ENCODE measurements around the gene FOXP1.
A peak's percentile ranks its signal among the peaks of the same experiment; 100 is the strongest.

The FOXP1 gene

DNA sequence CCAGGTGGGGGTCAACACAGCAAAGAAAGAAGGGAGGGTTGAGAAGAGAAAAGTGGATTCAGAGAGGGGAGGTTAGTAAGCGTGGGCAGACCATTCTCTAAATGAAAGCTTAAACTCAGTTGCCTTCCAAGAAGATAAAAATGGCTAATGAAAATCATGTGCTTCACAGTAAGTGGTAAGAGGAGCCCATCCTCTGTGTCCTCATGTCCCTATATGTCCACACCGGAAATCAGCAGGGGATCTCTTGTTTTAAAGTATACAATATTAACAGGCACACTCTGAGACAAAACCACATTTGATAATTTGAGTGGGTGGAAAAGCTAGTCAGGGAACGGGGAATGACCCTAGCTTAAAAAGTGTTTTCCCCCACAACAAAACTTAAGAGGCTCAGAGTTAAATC, 4.4 kb upstream of the FOXP1 start:
- no peak for DNase-seq

DNA sequence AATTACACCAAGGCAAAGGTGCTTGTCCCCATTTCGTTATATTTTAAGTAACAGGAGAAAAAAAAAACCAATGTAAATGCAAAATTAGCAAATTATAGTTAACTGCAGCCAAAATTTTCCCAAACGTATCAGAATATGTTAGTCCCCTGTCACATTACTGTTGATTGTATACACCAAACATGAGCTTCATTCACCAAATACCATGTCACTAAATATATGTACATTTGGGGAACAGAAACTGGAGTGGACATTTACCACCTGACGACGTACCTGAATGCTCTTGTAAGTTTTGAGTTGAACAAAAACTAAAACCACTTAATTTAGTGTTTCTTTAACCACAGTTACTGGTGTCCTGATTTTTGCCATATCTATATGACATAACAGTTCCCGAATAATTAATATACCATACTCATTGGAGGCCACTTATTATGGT, 3.3 kb upstream of the FOXP1 start:
- DNase-seq = no peak

- DNase-seq = peak in 1 of 58 donors; percentile 54
Observed at GRCh38 chr3:71585887-71586809, 2.6 kb upstream of the FOXP1 start.

DNA sequence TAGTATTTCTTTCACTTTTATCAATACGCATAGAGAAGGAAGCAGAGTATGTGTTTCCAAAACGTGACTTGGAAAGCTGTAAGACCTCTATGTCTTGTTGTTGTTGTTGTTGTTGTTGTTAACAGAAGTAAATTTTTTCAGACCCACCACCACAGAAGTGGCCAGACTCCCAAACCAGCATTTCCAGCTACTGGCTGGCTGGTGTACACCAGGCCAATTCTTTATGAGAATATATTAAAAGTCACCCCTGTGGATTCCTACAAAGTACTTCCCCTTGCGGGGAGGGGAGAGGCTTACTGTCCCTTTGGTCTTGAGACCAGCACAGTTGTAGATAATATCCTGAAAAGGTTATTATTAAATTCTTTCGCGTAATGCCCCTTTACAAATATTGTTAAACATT, 1.6 kb upstream of the FOXP1 start:
- peak in 3 of 58 donors; percentile 4 to 11 (median 8) for DNase-seq

DNA sequence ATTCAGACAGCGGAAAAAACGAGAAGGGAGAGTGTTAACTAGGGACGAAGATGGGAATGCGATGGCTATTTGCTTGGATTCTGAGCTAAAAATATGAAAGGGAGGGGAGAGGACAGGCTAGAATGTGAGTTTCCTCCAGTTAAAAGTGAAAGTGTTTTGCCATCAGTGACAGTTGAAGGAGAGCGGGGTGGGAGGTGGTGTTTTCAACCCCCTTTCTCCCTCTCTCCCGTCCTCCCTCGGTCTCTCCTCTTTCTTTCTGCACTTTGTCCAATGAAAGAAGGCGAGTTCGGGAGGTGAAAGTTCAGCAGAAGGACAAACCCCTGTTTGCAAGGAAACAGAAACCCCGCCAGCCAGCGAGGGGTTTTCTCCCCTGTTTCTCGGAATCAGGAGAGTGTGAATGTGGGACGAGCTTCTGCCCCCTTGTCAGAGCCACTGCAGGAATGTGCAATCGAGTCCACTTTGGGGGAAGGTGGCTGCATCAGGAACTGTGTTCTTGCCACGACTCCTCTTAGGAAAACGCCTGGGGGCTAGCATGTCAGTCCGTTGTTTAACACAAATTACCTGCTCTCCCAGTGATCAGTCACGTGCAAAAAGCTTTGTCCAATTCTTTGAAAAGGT, 975 bp upstream of the FOXP1 start:
- peak in 44 of 58 donors; percentile 7 to 77 (median 44) for DNase-seq

GRCh38 chr3:71582612-71583565, 639 bp downstream of the FOXP1 start:
- peak in 42 of 58 donors; percentile 2 to 69 (median 49) for DNase-seq

DNA sequence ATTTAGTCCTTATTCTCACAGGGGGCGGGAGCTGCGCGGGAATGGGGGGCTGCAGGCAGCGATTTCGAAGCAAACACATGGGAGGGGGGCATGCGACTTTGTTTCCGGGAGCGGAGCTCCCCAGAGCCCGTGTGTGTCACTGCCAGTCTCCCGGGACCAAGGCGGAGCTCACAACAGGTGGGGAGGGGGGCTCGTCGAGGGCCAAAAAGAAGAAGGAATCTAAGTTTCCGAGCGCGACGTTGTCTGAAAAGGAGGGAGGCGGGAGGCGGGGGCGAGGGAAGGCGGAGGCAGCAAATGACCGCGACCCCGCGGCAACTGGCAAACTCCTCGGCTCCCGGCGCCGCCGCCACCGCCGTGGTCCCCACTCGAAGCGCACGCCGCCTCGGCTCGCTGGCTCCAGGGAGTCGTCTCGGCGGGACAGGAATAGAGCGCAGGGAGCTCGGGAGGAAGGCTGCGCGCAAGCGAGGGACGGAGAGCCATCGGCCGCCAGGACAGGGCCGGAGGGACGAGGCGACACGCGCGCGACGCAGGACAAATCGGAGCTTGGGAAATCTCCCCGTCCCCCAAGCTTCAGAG, 1.4 kb downstream of the FOXP1 start:
- peak in 38 of 58 donors; percentile 12 to 69 (median 48) for DNase-seq

DNA sequence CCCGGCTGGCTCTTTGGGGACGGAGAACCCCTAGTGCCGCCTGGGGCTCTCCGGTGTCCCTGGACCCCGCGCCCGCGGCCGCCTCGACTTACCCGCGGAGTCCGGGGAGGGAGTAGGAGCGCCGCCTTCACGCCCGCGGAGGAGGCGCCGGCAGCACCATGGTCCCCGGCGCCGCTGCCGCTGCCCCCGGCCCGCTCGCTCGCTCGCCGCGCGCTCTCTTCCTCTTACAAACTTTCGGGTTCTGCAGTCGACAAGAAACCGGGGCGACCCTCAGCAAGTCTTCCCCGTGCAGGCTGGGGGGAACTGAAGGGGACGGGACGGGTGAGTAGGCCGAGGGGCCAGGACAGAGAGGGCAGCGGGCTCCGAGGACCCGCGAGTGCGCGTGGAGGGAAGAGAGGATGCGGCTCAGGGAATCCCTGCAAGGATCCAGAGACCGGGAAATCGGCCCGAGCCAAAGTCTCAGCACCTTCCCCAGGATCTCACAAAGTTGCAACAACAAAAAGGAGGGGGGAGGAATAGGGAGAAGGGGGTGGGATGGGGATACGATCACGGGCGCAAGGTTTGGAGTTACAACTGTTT, 2.0 kb downstream of the FOXP1 start:
- DNase-seq = peak in 26 of 58 donors; percentile 17 to 61 (median 32)

DNA sequence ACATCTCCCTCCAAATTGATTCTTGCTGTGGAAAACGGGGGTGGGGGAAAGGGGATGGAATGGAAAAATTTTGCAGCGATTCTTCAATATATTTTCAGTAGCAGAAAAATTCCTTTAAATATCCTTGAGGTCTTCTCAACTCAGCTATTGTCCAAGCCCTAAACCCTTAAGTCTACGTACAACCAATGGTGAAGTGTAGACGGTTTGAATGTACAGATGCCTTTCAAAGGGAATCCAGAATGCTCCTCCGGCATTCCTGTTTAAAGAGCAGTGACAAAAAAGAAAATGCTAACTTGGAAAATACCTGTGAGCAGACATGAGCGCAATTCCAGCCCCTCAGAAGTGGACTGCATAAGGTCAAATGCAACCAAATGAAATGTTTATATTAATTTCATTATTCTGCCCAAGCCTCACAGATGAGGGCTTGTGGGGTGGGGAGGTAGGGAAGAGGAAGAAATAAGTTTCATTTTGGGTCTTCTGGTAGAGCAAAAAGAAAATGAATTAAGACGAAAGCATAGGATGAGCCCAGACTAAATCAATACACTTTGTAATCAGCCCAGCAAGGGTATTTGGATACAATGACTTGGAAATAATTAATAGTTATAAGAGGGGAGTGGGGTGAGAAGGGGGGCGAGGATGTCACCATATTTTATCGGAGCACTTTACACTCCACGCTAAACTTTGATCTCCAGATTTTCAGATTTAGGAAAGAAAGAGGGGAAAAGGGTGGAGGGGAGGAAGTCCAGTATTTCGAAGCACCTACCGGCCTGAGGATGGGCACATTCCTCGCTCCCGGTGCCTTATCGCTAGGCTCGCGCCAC, 2.7 kb downstream of the FOXP1 start:
- DNase-seq = no peak

DNA sequence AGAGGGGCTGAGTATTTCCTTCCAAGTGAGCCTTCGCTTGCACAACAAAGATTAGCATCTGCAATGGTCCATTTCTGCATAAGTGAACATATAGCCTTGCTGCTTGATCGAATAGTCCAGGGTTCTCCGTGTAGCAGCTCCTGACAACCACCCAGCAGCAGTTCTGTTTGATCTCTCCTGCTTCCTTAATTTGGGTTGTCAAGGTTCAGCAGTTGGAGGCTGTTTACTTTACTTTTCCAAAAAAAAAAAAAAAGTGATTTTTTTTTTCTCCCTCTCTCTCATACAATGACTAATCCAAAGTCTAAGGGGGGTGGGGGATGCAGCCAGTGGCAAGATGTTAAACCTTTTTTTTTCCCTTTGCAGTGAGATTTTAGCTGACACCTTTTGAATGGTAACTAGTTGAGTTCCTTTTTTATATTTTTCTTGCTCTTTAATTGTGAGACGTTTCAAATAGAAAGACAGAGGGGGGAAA, 3.6 kb downstream of the FOXP1 start:
- peak in 1 of 58 donors; percentile 21 for DNase-seq

- no peak for DNase-seq
Observed at GRCh38 chr3:71579326-71579934, 4.1 kb downstream of the FOXP1 start.

DNA sequence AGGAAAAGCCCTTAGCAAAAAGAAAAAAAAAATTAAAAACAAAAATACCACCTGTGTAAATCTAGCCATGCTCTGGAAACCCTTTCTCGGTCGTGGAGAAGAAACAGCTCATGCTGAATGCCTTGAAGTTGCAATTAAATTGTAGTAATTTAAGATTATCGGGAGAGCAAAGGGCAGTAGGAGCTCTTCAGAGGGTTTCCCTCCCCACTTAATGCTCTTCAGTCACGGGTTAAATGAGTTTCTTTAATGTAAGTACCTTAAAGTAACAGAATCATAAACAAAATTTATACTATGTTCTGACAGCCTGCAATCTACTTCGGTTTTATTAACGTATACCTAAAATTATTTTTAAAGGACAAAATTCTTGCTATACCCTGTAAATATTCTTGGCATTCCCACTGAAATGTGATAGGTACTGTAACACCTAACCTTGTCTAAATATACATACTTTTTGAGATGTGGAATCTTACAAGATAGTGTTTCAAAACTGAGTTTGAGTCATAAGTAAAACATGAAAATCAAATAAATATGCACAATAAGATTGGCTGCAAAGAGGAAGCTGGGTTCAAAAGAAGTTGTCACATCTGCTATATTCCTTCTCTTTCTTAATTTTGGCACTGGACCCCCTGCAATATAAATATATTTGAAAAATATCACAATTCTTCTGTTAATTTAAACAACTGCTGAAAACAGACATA, 5.3 kb downstream of the FOXP1 start:
- no peak for DNase-seq

DNA sequence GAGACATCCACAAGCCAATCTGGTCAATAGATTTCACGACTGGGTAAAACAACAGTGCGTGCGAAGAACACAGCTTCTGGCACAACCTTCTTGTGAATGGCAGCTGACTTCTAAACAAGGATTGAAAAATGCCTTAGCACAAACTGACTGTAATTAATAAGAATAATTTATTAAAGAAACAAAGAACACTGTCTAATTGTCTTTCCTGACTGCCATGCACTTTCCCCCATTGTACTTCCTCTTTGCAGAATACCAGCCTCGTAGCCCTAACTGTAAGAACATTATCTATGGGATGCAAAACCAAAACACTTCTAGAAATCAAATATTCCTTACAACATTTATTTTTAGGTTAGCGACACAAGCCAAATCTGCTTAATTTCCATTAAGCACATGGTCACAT, 6.5 kb downstream of the FOXP1 start:
- no peak for DNase-seq

DNA sequence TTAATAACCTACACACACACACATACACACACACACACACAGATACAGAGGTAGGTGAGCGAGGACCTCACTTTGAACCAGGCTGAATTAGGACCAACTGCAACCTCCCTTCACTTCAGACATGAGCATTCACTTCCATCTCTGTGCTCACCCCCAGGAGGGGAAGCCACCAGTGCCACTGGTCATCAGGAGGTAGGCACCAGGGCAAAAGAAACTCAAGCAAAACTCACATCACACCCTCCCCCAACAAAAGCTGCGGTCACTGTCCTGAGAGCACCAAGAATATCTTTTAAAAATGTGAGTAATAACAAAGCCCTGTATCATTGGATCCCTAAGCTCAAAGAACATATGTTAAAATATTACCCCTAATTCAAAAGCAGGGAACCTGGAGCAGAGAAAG, 8.1 kb downstream of the FOXP1 start:
- DNase-seq = no peak

DNA sequence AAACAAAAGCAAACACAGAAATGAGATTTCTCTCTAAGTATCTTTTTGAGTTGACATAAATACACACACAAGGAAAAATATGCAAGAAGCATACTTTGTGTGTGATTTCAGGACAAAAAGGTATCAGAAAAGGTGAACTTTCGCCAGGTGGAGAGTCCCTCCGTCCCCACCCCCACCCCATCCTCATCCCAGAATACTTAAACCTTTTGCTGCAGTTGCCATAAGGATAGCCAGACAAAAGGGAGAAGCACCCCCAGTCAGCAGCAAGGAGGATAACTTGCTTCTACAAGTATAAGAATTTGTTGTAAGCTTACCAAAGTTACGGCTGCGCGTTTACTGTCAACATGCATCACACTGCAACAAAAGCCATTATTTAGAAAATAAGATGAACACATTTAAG, 10.3 kb downstream of the FOXP1 start:
- DNase-seq = no peak

- no peak for DNase-seq
Observed at GRCh38 chr3:71570546-71570945, 13.0 kb downstream of the FOXP1 start.

GRCh38 chr3:71568207-71568606, 15.3 kb downstream of the FOXP1 start:
- DNase-seq = no peak

DNA sequence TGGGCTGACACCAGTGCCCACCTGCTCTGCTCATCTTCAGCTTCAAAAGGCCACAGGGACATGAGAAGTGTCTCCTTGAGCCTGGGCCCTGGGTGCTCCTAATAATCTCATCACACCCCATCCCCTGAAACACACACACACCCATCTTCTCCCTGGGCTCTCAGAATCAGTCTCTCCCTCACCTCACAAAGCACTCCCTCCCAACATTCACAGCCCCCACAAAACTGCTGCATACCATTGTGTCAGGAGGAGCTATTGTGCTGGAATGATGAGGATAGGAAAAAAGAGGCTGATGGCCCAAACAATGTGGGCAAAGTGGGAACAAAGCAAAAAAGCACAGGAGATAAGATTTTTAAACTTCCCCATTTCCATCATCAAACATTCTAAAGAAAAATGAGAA, 16.8 kb downstream of the FOXP1 start:
- DNase-seq = no peak

DNA sequence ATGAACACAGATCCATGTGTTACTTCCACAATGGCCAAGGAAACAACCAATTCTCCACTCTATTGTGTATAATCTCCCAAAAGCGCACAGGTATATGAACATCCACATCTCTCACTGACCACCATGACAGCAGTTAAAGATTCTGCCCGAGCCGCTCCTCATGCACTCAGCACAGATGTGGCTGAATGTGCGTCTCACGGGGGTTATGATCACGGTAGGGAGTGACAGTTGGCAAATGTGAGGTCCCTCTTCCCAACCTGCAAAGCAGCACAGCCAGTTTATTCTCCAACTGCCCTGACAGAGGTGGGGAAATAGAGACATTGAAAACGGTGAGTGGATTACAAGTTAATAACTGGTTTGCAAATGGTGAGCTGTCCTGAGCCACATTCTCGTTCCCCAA, 17.6 kb downstream of the FOXP1 start:
- DNase-seq = no peak
